HFF-Myc (cell line): Measurements from ENCODE around the gene PUM2.

Source experiments
- DNase-seq: peaks from one replicate; pipeline ENCODE4 v3.0.0-alpha.2; 2011; ENCODE audit warnings: low read depth; ENCODE audit errors: extremely low read depth
- H3K4me3 ChIP-seq: replicated peaks from 2 replicates; pipeline ENCODE4 v1.5.1; 2011; ENCODE audit warnings: low read depth, mild to moderate bottlenecking, control low read depth, low read length
- CTCF ChIP-seq: IDR thresholded peaks from 2 replicates; pipeline ENCODE4 v1.5.1; 2012; ENCODE audit warnings: mild to moderate bottlenecking, low read depth, low read length, control low read depth; ENCODE audit errors: missing control alignments

PUM2 gene

GRCh38 chr2:20203072-20203471 lies 147.6 kb downstream of the PUM2 start:
- no peak for TF ChIP-seq CTCF
- no peak for DNase-seq
- H3K4me3 ChIP-seq: no peak overlapping the region

GRCh38 chr2:20201671-20202070 lies 149.0 kb downstream of the PUM2 start:
- TF ChIP-seq CTCF: no peak
- DNase-seq: no peak
- no peak overlapping the region for H3K4me3 ChIP-seq

- DNase-seq: no peak
- no peak overlapping the region for H3K4me3 ChIP-seq
- TF ChIP-seq CTCF: no peak
Observed at GRCh38 chr2:20200697-20201555, 149.7 kb downstream of the PUM2 start.

- no peak for TF ChIP-seq CTCF
- H3K4me3 ChIP-seq: no peak overlapping the region
- DNase-seq: no peak
Observed at GRCh38 chr2:20199633-20200270, 150.9 kb downstream of the PUM2 start.

GRCh38 chr2:20198796-20199632 lies 151.6 kb downstream of the PUM2 start:
- no peak for DNase-seq
- no peak overlapping the region for H3K4me3 ChIP-seq
- no peak for TF ChIP-seq CTCF
